Right atrium auricular region (tissue), 2 donors: ENCODE measurements around the gene RNF135. TPM values are rescaled to one million over a fixed set of nuclear protein-coding genes. Genes with fewer than 3 reads are reported as not detected.
A peak's percentile ranks its signal among the peaks of the same experiment; 100 is the strongest.

Experiments
- DNase-seq: peaks from one replicate; pipeline ENCODE4 v3.0.0-alpha.2; 2019; ENCODE audit warnings: low spot score
- H3K27ac ChIP-seq, 2 donors: fragments of 200-600 bp; sonication (generic); 1 replicate in 1 of 2; 2 replicates in 1 of 2; pipeline ENCODE4 v1.5.1; 2016 to 2019
- H3K27me3 ChIP-seq, 2 donors: fragments of 200-600 bp; sonication (generic); one replicate each; pipeline versions ENCODE4 v1.5.1 to v1.6.0; 2017 to 2019
- H3K36me3 ChIP-seq: fragments of 200-600 bp; sonication (generic); one replicate; pipeline ENCODE4 v1.5.1; 2016
- H3K4me1 ChIP-seq, 2 donors: fragments of 200-600 bp; sonication (generic); one replicate each; pipeline versions ENCODE4 v1.5.1 to v1.6.0; 2017 to 2019
- H3K4me3 ChIP-seq, 2 donors: fragments of 200-600 bp; sonication (generic); 1 replicate in 1 of 2; 2 replicates in 1 of 2; pipeline ENCODE4 v1.5.1; 2017 to 2019; ENCODE audit warnings: mild to moderate bottlenecking in 1 of 2, moderate library complexity in 1 of 2
- H3K9me3 ChIP-seq, 2 donors: fragments of 200-600 bp; sonication (generic); one replicate each; pipeline ENCODE4 v1.5.1; 2019
- CTCF ChIP-seq, 2 donors: fragments of 200-600 bp; sonication (generic); IDR thresholded peaks; one replicate each; pipeline ENCODE4 v1.5.1; 2019; ENCODE audit warnings: antibody characterized with exemption in 2 of 2
- total RNA-seq, 2 donors: library from RNA; depleted of rRNA; stranded (reverse); fragments of >200 nt; gene quantifications; one replicate each; pipeline ENCODE4 v1.1.0, GENCODE V29; 2016

RNF135 gene
- total RNA-seq, 2 donors from 2014 or later = 6.9 to 13.1 TPM

- no peak for TF ChIP-seq CTCF (IDR thresholded peaks at IDR 0.05)
- Histone ChIP-seq H3K36me3 (no peaks in the 10 kb centered on the region), H3K4me3 (no peak overlapping the region), H3K9me3 (no peaks in the 10 kb centered on the region), H3K27me3 (no peaks in the 10 kb centered on the region), H3K27ac (peak overlapping the region; percentile 39 to 40), H3K4me1 (peaks cover 0 to 35% of the 10 kb centered on the region in 2 donors)
- no peak for DNase-seq
Observed at GRCh38 chr17:30952638-30953393, 18.0 kb upstream of the RNF135 start.

- TF ChIP-seq CTCF (IDR thresholded peaks at IDR 0.05) = no peak
- H3K27me3 ChIP-seq = no peaks in the 10 kb centered on the region
- DNase-seq = no peak
- no peaks in the 10 kb centered on the region for H3K9me3 ChIP-seq
- no peaks in the 10 kb centered on the region for H3K36me3 ChIP-seq
- peak overlapping the region; percentile 39 to 40 for H3K27ac ChIP-seq
- peak overlapping the region in 1 of 2 donors; percentile 1 for H3K4me3 ChIP-seq
- H3K4me1 ChIP-seq = peaks cover 0 to 35% of the 10 kb centered on the region in 2 donors
Observed at GRCh38 chr17:30954046-30954830, 16.6 kb upstream of the RNF135 start.

- H3K27ac ChIP-seq = peak overlapping the region; percentile 33 to 46
- no peaks in the 10 kb centered on the region for H3K9me3 ChIP-seq
- H3K4me1 ChIP-seq = peaks cover 0 to 29% of the 10 kb centered on the region in 2 donors
- no peaks in the 10 kb centered on the region for H3K36me3 ChIP-seq
- H3K27me3 ChIP-seq = no peaks in the 10 kb centered on the region
- TF ChIP-seq CTCF (IDR thresholded peaks at IDR 0.05) = no peak
- no peak overlapping the region for H3K4me3 ChIP-seq
- no peak for DNase-seq
Observed at GRCh38 chr17:30956764-30957374, 14.0 kb upstream of the RNF135 start.

- peak overlapping the region in 1 of 2 donors; percentile 33 for H3K27ac ChIP-seq
Observed at GRCh38 chr17:30957741-30958140, 13.1 kb upstream of the RNF135 start.

GRCh38 chr17:30958187-30958586 lies 12.7 kb upstream of the RNF135 start:
- Histone ChIP-seq H3K4me1 (peaks cover 0 to 29% of the 10 kb centered on the region in 2 donors), H3K36me3 (no peaks in the 10 kb centered on the region), H3K9me3 (no peaks in the 10 kb centered on the region), H3K27me3 (no peaks in the 10 kb centered on the region), H3K4me3 (no peak overlapping the region), H3K27ac (peak overlapping the region in 1 of 2 donors; percentile 23)
- no peak for DNase-seq
- TF ChIP-seq CTCF (IDR thresholded peaks at IDR 0.05) = no peak

More at GRCh38 chr17:30957741-30958140, 13.1 kb upstream of the RNF135 start:
- Histone ChIP-seq H3K27me3 (no peaks in the 10 kb centered on the region), H3K36me3 (no peaks in the 10 kb centered on the region), H3K4me1 (peaks cover 0 to 29% of the 10 kb centered on the region in 2 donors), H3K4me3 (no peak overlapping the region), H3K9me3 (no peaks in the 10 kb centered on the region)
- DNase-seq = no peak
- TF ChIP-seq CTCF (IDR thresholded peaks at IDR 0.05) = no peak
